HepG2 (cell line): ENCODE results near the gene TRIM8. TPM values are rescaled to one million over a fixed set of nuclear protein-coding genes. Genes with fewer than 3 reads are reported as not detected.

Source experiments
- AKNA ChIP-seq: sonication (generic); formaldehyde crosslinking; IDR thresholded peaks from 2 replicates; pipeline ENCODE4 v1.4.0; 2020; ENCODE audit warnings: missing genetic modification reagents, borderline replicate concordance
- ARHGAP35 ChIP-seq: sonication (generic); formaldehyde crosslinking; IDR thresholded peaks from 2 replicates; pipeline ENCODE4 v1.9.0; 2022; ENCODE audit warnings: mild to moderate bottlenecking, inconsistent platforms, moderate library complexity, missing genetic modification reagents, borderline replicate concordance
- ATF7 ChIP-seq, 2 experiments: fragments of 450-650 bp in 1 of 2; sonication (generic) in 1 of 2; formaldehyde crosslinking in 1 of 2; IDR thresholded peaks; 2 replicates each; pipeline versions ENCODE4 v1.4.0 to v1.6.1; 2016 to 2020; ENCODE audit warnings: antibody characterized with exemption in 1 of 2, mild to moderate bottlenecking in 1 of 2, missing genetic modification reagents in 1 of 2
- E2F2 ChIP-seq: sonication (generic); formaldehyde crosslinking; IDR thresholded peaks from 2 replicates; pipeline ENCODE4 v1.4.0; 2020; ENCODE audit warnings: missing genetic modification reagents, borderline replicate concordance
- GMEB2 ChIP-seq: IDR thresholded peaks from 2 replicates; pipeline ENCODE4 v1.6.1; 2016; ENCODE audit warnings: missing biosample characterization, missing genetic modification reagents, low read depth
- GZF1 ChIP-seq: sonication (generic); formaldehyde crosslinking; IDR thresholded peaks from 2 replicates; pipeline ENCODE4 v1.5.1; 2020; ENCODE audit warnings: mild to moderate bottlenecking, missing genetic modification reagents
- MATR3 ChIP-seq: sonication (generic); formaldehyde crosslinking; IDR thresholded peaks from 2 replicates; pipeline ENCODE4 v1.4.0; 2020; ENCODE audit warnings: missing genetic modification reagents
- MTF2 ChIP-seq: sonication (generic); formaldehyde crosslinking; IDR thresholded peaks from 2 replicates; pipeline ENCODE4 v1.5.0; 2020; ENCODE audit warnings: missing genetic modification reagents, borderline replicate concordance
- PCBP2 ChIP-seq: fragments of 200-400 bp; formaldehyde crosslinking; optimal IDR thresholded peaks from 2 replicates; pipeline ENCODE3; 2018; ENCODE audit warnings: low read length, low read depth; ENCODE audit not compliant: poor library complexity, severe bottlenecking
- PHB2 ChIP-seq: fragments of 450-650 bp; IDR thresholded peaks from 2 replicates; pipeline ENCODE4 v1.6.1; 2018; ENCODE audit not compliant: partially characterized antibody
- SP1 ChIP-seq, 2 experiments: fragments of 450-650 bp in 1 of 2; sonication (generic) in 1 of 2; formaldehyde crosslinking in 1 of 2; IDR thresholded peaks; 2 replicates each; pipeline versions ENCODE4 v1.4.0 to v1.6.1; 2016 to 2020; ENCODE audit warnings: missing genetic modification reagents in 1 of 2
- SRY ChIP-seq: sonication (generic); formaldehyde crosslinking; IDR thresholded peaks from 2 replicates; pipeline ENCODE4 v1.8.0; 2022; ENCODE audit warnings: mild to moderate bottlenecking, missing genetic modification reagents
- TCF7 ChIP-seq: sonication (generic); IDR thresholded peaks from 2 replicates; pipeline ENCODE4 v1.6.1; 2016; ENCODE audit warnings: antibody characterized with exemption, low read depth
- TEF ChIP-seq: sonication (generic); formaldehyde crosslinking; IDR thresholded peaks from 2 replicates; pipeline ENCODE4 v1.5.0; 2020; ENCODE audit warnings: missing genetic modification reagents
- TSC22D2 ChIP-seq: sonication (generic); formaldehyde crosslinking; IDR thresholded peaks from 2 replicates; pipeline ENCODE4 v1.5.1; 2020; ENCODE audit warnings: missing genetic modification reagents, mild to moderate bottlenecking, borderline replicate concordance
- ZBTB1 ChIP-seq: sonication (generic); formaldehyde crosslinking; IDR thresholded peaks from 2 replicates; pipeline ENCODE4 v1.4.0; 2020; ENCODE audit warnings: missing genetic modification reagents, borderline replicate concordance
- ZNF136 ChIP-seq: sonication (generic); formaldehyde crosslinking; IDR thresholded peaks from 2 replicates; pipeline ENCODE4 v1.8.1; 2022; ENCODE audit warnings: low read depth, mild to moderate bottlenecking, moderate library complexity, missing genetic modification reagents
- ZNF292 ChIP-seq: sonication (generic); formaldehyde crosslinking; IDR thresholded peaks from 2 replicates; pipeline ENCODE4 v1.8.1; 2022; ENCODE audit warnings: mild to moderate bottlenecking, low read depth, missing genetic modification reagents, borderline replicate concordance
- ZNF446 ChIP-seq: sonication (generic); formaldehyde crosslinking; IDR thresholded peaks from 2 replicates; pipeline ENCODE4 v1.5.0; 2020; ENCODE audit warnings: mild to moderate bottlenecking, missing genetic modification reagents
- ZNF563 ChIP-seq: sonication (generic); formaldehyde crosslinking; IDR thresholded peaks from 2 replicates; pipeline ENCODE4 v1.8.0; 2022; ENCODE audit warnings: mild to moderate bottlenecking, moderate library complexity, missing genetic modification reagents
- ZSCAN29 ChIP-seq: sonication (generic); formaldehyde crosslinking; conservative IDR thresholded peaks from 2 replicates; pipeline ENCODE4 v1.4.0; 2020; ENCODE audit warnings: mild to moderate bottlenecking, missing genetic modification reagents
- polyA plus RNA-seq, 8 experiments: library from polyadenylated mRNA; depleted of rRNA in 3 of 8; stranded (reverse) in 7 of 8; unstranded in 1 of 8; fragments of >200 nt; fragmentation: Illumina TruSeq in 4 of 8; extraction: Trizol in 4 of 8; gene quantifications; 2 replicates each; pipeline versions ENCODE4 v1.2.1 to v1.2.3, GENCODE V29; 2011 to 2016; ENCODE audit warnings: low read depth in 4 of 8, missing spikeins in 1 of 8, mixed read lengths in 1 of 8; ENCODE audit not compliant: insufficient read depth in 1 of 8
- total RNA-seq, 5 experiments: library from RNA; depleted of rRNA; stranded (reverse); fragments of >200 nt; fragmentation: Illumina TruSeq; extraction: Trizol; gene quantifications; 2 replicates each; pipeline ENCODE4 v1.2.3, GENCODE V29; 2016; ENCODE audit warnings: low read depth in 1 of 5

Gene TRIM8
- total and polyA plus RNA-seq, 2 of the 13 experiments (the other 11 are each of a cell fraction or from before 2014, with no cell fraction given) = 38.9 to 66.5 TPM

- TF ChIP-seq ZNF563 (0 out of 2 replicates have a peak, but pooled peaks have one; percentile 46), ZNF136 (CRISPR knock-in tag) (no peak), ZBTB1 (CRISPR knock-in tag) (no peak), SP1 (IDR thresholded peaks at IDR 0.05) (no peak), SP1 (CRISPR knock-in tag; IDR thresholded peaks at IDR 0.05) (no peak), ARHGAP35 (CRISPR knock-in tag) (no peak), GMEB2 (no peak), PCBP2 (no peak), MTF2 (no peak), TCF7 (no peak), ZNF446 (CRISPR knock-in tag) (no peak), ZNF292 (CRISPR knock-in tag) (peak; percentile 72; the same call in 1 of the 2 replicates), TEF (CRISPR knock-in tag) (no peak), AKNA (CRISPR knock-in tag) (no peak), ZSCAN29 (CRISPR knock-in tag) (0 out of 2 replicates have a peak, but pooled peaks have one; percentile 15), GZF1 (CRISPR knock-in tag) (no peak), E2F2 (CRISPR knock-in tag) (no peak), PHB2 (no peak), MATR3 (no peak), SRY (CRISPR knock-in tag) (0 out of 2 replicates have a peak, but pooled peaks have one; percentile 63), TSC22D2 (CRISPR knock-in tag) (no peak), ATF7 (IDR thresholded peaks at IDR 0.05) (no peak), ATF7 (CRISPR knock-in tag; IDR thresholded peaks at IDR 0.05) (no peak)
Measured at GRCh38 chr10:102599565-102600327, 44.5 kb upstream of the TRIM8 start (continued).
